Endothelial cell of umbilical vein (primary cell): ENCODE results near the gene CEACAM3. TPM values are rescaled to one million over a fixed set of nuclear protein-coding genes. Genes with fewer than 3 reads are reported as not detected.

Source experiments
- Bru-seq: library from RNA; stranded (reverse); fragments of 400-500 nt; gene quantifications from one replicate; lab custom pipeline; 2021; lab: Mats Ljungman, UMichigan
- BruChase-seq, 2 experiments: library from RNA; stranded (reverse); fragments of 400-500 nt; gene quantifications; one replicate each; lab custom pipeline; 2021; lab: Mats Ljungman, UMichigan
- BruUV-seq: library from RNA; stranded (reverse); fragments of 400-500 nt; replicated peaks from 2 replicates; lab custom pipeline; 2021; lab: Mats Ljungman, UMichigan
- CTCF ChIA-PET: fragments of 300-600, 350-600 bp; sonication (Branson Sonifier 250); formaldehyde crosslinking; loops from one replicate; lab custom pipeline; 2021; ENCODE audit warnings: antibody characterized with exemption, inconsistent platforms; lab: Charles Lee
- POLR2A ChIA-PET: fragments of 300-600, 350-600 bp; sonication (Branson Sonifier 250); formaldehyde crosslinking; loops from one replicate; lab custom pipeline; 2021; ENCODE audit warnings: antibody characterized with exemption, inconsistent platforms; lab: Charles Lee
- DNase-seq: peaks from one replicate; pipeline ENCODE4 v3.0.0-alpha.2; 2011; ENCODE audit warnings: low read depth, low spot score
- FAIRE-seq: peaks from 2 replicates; lab custom pipeline; 2011; peaks lifted over from hg19 to GRCh38; lab: Jason Lieb, UNC
- H2AFZ ChIP-seq: 2 replicates; pipeline ENCODE4 v1.6.0; 2012; ENCODE audit warnings: low read depth, low read length, control low read depth, inconsistent platforms
- H3K27ac ChIP-seq: 2 replicates; pipeline ENCODE4 v1.5.1; 2011; ENCODE audit warnings: low read depth, mild to moderate bottlenecking, control low read depth, low read length, moderate library complexity; ENCODE audit not compliant: insufficient read depth
- H3K27me3 ChIP-seq, 2 experiments: 2 replicates each; pipeline versions ENCODE4 v1.6.0 to v1.6.1; 2011; ENCODE audit warnings: low read length in 2 of 2, mixed read lengths in 1 of 2; ENCODE audit not compliant: control insufficient read depth in 2 of 2, insufficient read depth in 2 of 2
- H3K36me3 ChIP-seq, 2 experiments: 2 replicates in 1 of 2; 3 replicates in 1 of 2; pipeline ENCODE4 v1.5.1; 2011; ENCODE audit warnings: low read length in 2 of 2, mild to moderate bottlenecking in 1 of 2, moderate library complexity in 1 of 2; ENCODE audit not compliant: control insufficient read depth in 2 of 2, insufficient read depth in 2 of 2; ENCODE audit errors: extremely low read depth in 1 of 2
- H3K4me1 ChIP-seq: 3 replicates; pipeline ENCODE4 v1.5.1; 2011; ENCODE audit warnings: mild to moderate bottlenecking, low read length; ENCODE audit not compliant: control insufficient read depth, insufficient read depth; ENCODE audit errors: extremely low read depth
- H3K4me2 ChIP-seq: 2 replicates; pipeline ENCODE4 v1.6.1; 2011; ENCODE audit warnings: low read length, control low read depth, mixed read lengths; ENCODE audit not compliant: insufficient read depth
- H3K4me3 ChIP-seq, 3 experiments: fragments of 200-600 bp in 1 of 3; sonication (generic), shearing (Covaris generic) in 1 of 3; replicated peaks in 1 of 3; 2 replicates each; pipeline ENCODE4 v1.5.1; 2011 to 2016; ENCODE audit warnings: control low read depth in 3 of 3, low read length in 3 of 3, mild to moderate bottlenecking in 2 of 3, inconsistent platforms in 1 of 3, low read depth in 1 of 3, moderate library complexity in 1 of 3; ENCODE audit not compliant: insufficient read depth in 1 of 3
- H3K79me2 ChIP-seq: 2 replicates; pipeline ENCODE4 v1.6.0; 2012; ENCODE audit warnings: low read length, inconsistent platforms; ENCODE audit not compliant: control insufficient read depth, insufficient read depth
- H3K9ac ChIP-seq: replicated peaks from 2 replicates; pipeline ENCODE3; 2011; ENCODE audit warnings: low read length, control low read depth; ENCODE audit not compliant: insufficient read depth; ENCODE audit errors: extremely low read depth
- H3K9me1 ChIP-seq: replicated peaks from 3 replicates; pipeline ENCODE4 v1.6.0; 2011; ENCODE audit warnings: mild to moderate bottlenecking, low read length; ENCODE audit not compliant: control insufficient read depth, insufficient read depth; ENCODE audit errors: extremely low read depth
- H3K9me3 ChIP-seq: replicated peaks from 2 replicates; pipeline ENCODE4 v1.5.1; 2012; ENCODE audit warnings: low read length, inconsistent platforms; ENCODE audit not compliant: control insufficient read depth, insufficient read depth
- H4K20me1 ChIP-seq: replicated peaks from 2 replicates; pipeline ENCODE3; 2011; ENCODE audit warnings: mild to moderate bottlenecking, low read length; ENCODE audit not compliant: control insufficient read depth, insufficient read depth; ENCODE audit errors: extremely low read depth
- FOS ChIP-seq: IDR thresholded peaks from 2 replicates; pipeline ENCODE4 v1.6.1; 2011; ENCODE audit warnings: mild to moderate bottlenecking, low read length, moderate library complexity, borderline replicate concordance; ENCODE audit not compliant: insufficient read depth
- MYC ChIP-seq: IDR thresholded peaks from one replicate; pipeline ENCODE4 v1.6.1; 2011; ENCODE audit warnings: mild to moderate bottlenecking, low read depth, low read length
- POLR2A ChIP-seq: IDR thresholded peaks from 2 replicates; pipeline ENCODE4 v1.6.1; 2012; ENCODE audit warnings: low read depth, mild to moderate bottlenecking, control low read depth, low read length
- dilution Hi-C: fragments of 300-500 bp; cut with MboI; formaldehyde crosslinking; loops from one replicate; pipeline ENCODE4 v1.15.0; 2019; ENCODE audit warnings: low sequenced_read_pairs; ENCODE audit not compliant: extremely low pct_ligation_motif_present
- intact Hi-C: fragments of 100-400 bp; cut with micrococcal nuclease; formaldehyde crosslinking; loops from one replicate; pipeline ENCODE4 v1.10.0; 2022
- long read RNA-seq: library from polyadenylated mRNA; stranded (forward); transcript quantifications from one replicate; pipeline ENCODE4 v2.0.0, GENCODE V29; 2021
- polyA minus RNA-seq, 3 experiments: library from RNA; depleted of rRNA, polyadenylated mRNA; stranded (reverse); fragments of >200 nt; gene quantifications; 1 replicate in 1 of 3; 2 replicates in 2 of 3; pipeline ENCODE4 v1.2.3, GENCODE V29; 2011
- polyA plus RNA-seq, 4 experiments: library from polyadenylated mRNA; depleted of rRNA in 3 of 4; stranded (reverse) in 3 of 4; unstranded in 1 of 4; fragments of >200 nt; gene quantifications; 2 replicates each; pipeline versions ENCODE4 v1.2.1 to v1.2.3, GENCODE V29; 2011 to 2012; ENCODE audit warnings: missing spikeins in 1 of 4
- total RNA-seq: library from RNA; stranded (reverse); gene quantifications from 2 replicates; pipeline ENCODE4 v1.2.3, GENCODE V29; 2021
- TF ChIP-seq, protein P1 (sequence below), 2 donors: IDR thresholded peaks; 1 replicate in 1 of 2; 2 replicates in 1 of 2; pipeline ENCODE4 v1.5.1; 2011; ENCODE audit warnings: low read length in 2 of 2, mild to moderate bottlenecking in 2 of 2, moderate library complexity in 2 of 2, control low read depth in 1 of 2, inconsistent platforms in 1 of 2, low read depth in 1 of 2; ENCODE audit not compliant: insufficient read depth in 1 of 2; ENCODE audit errors: extremely low read depth in 1 of 2
- TF ChIP-seq, protein P2 (sequence below): IDR thresholded peaks from 2 replicates; pipeline ENCODE4 v1.6.1; 2011; ENCODE audit not compliant: insufficient read depth, insufficient read length

CEACAM3 gene
- total RNA-seq: not detected in 2 replicates
- not detected in 2 replicates for polyA plus RNA-seq
- not detected in 2 replicates for polyA plus RNA-seq (2011; cell fraction: cytosol; rRNA removed)
- not detected in 2 replicates for polyA plus RNA-seq (2011; cell fraction: nucleus; rRNA removed)
- polyA plus RNA-seq (2012): not detected in 2 replicates
- not detected in 2 replicates for polyA minus RNA-seq
- polyA minus RNA-seq (2011; cell fraction: cytosol; rRNA and poly(A)+ RNA removed): not detected
- not detected in 2 replicates for polyA minus RNA-seq (2011; cell fraction: nucleus; rRNA and poly(A)+ RNA removed)
- Bru-seq, nascent RNA: not detected
- BruChase-seq, experiment 1, labeled RNA remaining after a 6-hour chase: not detected
- BruChase-seq, experiment 2, labeled RNA remaining after a 2-hour chase: not detected
- long read RNA-seq: 0 reads

- H3K4me3 ChIP-seq: no peak within 1 kb of the TSS
- no peak for TF ChIP-seq MYC
- H3K9ac ChIP-seq: no peak within 1 kb of the TSS
- H3K36me3 ChIP-seq: no peaks in the 10 kb centered on the region
- H3K4me2 ChIP-seq: no peak within 1 kb of the TSS
- H3K9me1 ChIP-seq: no peaks in the 10 kb centered on the region
- FAIRE-seq (no peak), DNase-seq (no peak)
- peaks cover 0 to 4% of the 10 kb centered on the region in 2 experiments for H3K27me3 ChIP-seq
- dilution Hi-C loops (no loop called here), intact Hi-C loops (no loop called here)
- H3K9me3 ChIP-seq: no peaks in the 10 kb centered on the region
- no TSS peak for BruUV-seq
- POLR2A ChIA-PET: no interaction called here
- no peaks in the 10 kb centered on the region for H3K79me2 ChIP-seq
- no peaks in the 10 kb centered on the region for H4K20me1 ChIP-seq
- H3K4me1 ChIP-seq: no peaks in the 10 kb centered on the region
- H2AFZ ChIP-seq: no peak within 1 kb of the TSS
- CTCF ChIA-PET: interaction anchor here (2.2 to 6.1 kb wide), 4 partner anchors 11 to 44 kb away, joined by 18 to 87 read pairs (median 20); no protein-coding TSS in a partner anchor
- no peak within 1 kb of the TSS for H3K27ac ChIP-seq
Observed at GRCh38 chr19:41796362-41796761, at the start of gene CEACAM3. CEACAM3 (plus strand) TSS chr19:41796587; CDS start chr19:41796678, 91 bp downstream.

GRCh38 chr19:41746593-41747227 lies 49.7 kb upstream of the CEACAM3 start:
- H3K36me3 ChIP-seq: no peaks in the 10 kb centered on the region
- no TSS peak for BruUV-seq
- TF ChIP-seq POLR2A: no peak
- no peak for TF ChIP-seq FOS
- TF ChIP-seq, protein P1, sequence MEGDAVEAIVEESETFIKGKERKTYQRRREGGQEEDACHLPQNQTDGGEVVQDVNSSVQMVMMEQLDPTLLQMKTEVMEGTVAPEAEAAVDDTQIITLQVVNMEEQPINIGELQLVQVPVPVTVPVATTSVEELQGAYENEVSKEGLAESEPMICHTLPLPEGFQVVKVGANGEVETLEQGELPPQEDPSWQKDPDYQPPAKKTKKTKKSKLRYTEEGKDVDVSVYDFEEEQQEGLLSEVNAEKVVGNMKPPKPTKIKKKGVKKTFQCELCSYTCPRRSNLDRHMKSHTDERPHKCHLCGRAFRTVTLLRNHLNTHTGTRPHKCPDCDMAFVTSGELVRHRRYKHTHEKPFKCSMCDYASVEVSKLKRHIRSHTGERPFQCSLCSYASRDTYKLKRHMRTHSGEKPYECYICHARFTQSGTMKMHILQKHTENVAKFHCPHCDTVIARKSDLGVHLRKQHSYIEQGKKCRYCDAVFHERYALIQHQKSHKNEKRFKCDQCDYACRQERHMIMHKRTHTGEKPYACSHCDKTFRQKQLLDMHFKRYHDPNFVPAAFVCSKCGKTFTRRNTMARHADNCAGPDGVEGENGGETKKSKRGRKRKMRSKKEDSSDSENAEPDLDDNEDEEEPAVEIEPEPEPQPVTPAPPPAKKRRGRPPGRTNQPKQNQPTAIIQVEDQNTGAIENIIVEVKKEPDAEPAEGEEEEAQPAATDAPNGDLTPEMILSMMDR (IDR thresholded peaks at IDR 0.05; ENCODE audit: extremely low read depth in 1 of 2, insufficient read depth in 1 of 2, low read depth in 1 of 2, low read length in 2 of 2): peak; percentile 22 to 46
- TF ChIP-seq, protein P2, sequence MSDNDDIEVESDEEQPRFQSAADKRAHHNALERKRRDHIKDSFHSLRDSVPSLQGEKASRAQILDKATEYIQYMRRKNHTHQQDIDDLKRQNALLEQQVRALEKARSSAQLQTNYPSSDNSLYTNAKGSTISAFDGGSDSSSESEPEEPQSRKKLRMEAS: no peak

More at GRCh38 chr19:41746593-41747227, 49.7 kb upstream of the CEACAM3 start:
- no peak overlapping the region for H3K4me3 ChIP-seq
- no peak overlapping the region for H2AFZ ChIP-seq
- H3K9ac ChIP-seq: no peak overlapping the region
- DNase-seq: peak; percentile 36
- FAIRE-seq: peak; percentile 79
- H3K9me3 ChIP-seq: no peaks in the 10 kb centered on the region
- H4K20me1 ChIP-seq: no peaks in the 10 kb centered on the region
- H3K27me3 ChIP-seq: peaks cover 10 to 12% of the 10 kb centered on the region in 2 experiments
- ChIA-PET CTCF (interaction anchor here (0.6 to 1.1 kb wide), 4 partner anchors 9 to 105 kb away, joined by 3 to 4 read pairs (median 4); no protein-coding TSS in a partner anchor), POLR2A (no interaction called here)
- H3K27ac ChIP-seq: no peak overlapping the region
- H3K9me1 ChIP-seq: no peaks in the 10 kb centered on the region
- no peaks in the 10 kb centered on the region for H3K79me2 ChIP-seq
- H3K4me2 ChIP-seq: no peak overlapping the region
- intact Hi-C loops: loop anchor here (2.0 kb wide), 1 partner anchor 40 kb away; no protein-coding TSS in a partner anchor
- no peaks in the 10 kb centered on the region for H3K4me1 ChIP-seq
- dilution Hi-C loops: no loop called here
